HL-60 (cell line): ENCODE data around the gene CRYM.

Experiments used
- CTCF ChIP-seq: IDR thresholded peaks from one replicate; pipeline ENCODE4 v1.5.1; 2011; ENCODE audit warnings: low read length, control low read depth, inconsistent platforms; ENCODE audit not compliant: insufficient read depth
- GABPA ChIP-seq: IDR thresholded peaks from 2 replicates; pipeline ENCODE4 v1.6.1; 2012; ENCODE audit warnings: low read depth
- POLR2AphosphoS5 ChIP-seq: IDR thresholded peaks from 2 replicates; pipeline ENCODE4 v1.6.1; 2012; ENCODE audit warnings: low read depth
- REST ChIP-seq: IDR thresholded peaks from 2 replicates; pipeline ENCODE4 v1.6.1; 2012; ENCODE audit warnings: low read depth; ENCODE audit not compliant: insufficient replicate concordance

DNA sequence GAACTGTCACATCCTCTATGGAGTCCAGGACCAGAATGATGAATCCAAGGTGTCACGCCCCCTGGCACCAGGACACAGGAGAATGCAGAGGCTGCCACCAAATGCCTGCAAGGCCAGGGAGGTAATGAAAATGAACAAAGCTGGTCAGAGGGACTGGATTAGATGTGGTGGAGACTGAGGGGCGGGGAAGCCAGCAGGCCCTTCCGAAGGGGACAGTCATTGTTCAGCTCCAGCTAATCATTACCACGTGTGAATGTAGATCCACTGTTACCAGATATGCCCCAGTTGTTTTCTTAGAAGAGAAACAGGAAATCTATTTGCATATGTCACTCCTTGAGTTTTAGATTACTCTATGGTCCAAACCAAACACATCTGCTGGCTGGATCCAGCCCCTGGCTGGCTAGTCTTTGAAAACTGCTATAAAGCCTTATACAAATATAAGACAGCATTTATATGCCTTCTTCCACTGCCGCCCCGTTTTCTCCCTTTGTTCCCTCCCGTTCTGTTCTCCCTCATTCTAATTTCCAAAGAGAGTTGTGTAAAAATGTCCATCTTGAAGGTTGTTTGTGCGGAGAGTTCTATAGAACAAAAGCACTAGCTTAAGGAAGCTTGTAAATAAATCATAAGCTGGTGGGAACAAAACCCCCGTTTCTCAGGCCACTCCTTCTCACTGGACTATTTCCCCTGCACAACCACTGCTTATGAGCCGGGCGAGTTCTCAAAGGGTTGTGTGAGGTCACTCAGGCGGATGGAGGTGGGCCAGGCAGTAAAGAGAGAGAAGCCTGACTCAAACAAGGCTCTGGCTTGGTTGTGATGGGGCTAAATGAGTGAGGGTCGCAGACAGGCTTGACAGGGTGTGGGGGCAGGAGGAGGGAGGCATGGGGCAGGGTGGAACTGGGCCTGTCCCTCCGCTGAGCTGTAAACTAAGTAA is 14.2 kb downstream of the CRYM start:
- no peak for TF ChIP-seq CTCF
- TF ChIP-seq REST = no peak
- TF ChIP-seq GABPA = no peak
- no peak for TF ChIP-seq POLR2AphosphoS5
